Upper lobe of left lung (tissue), 4 donors: ENCODE data around the gene CFL1.

Experiments used
- CTCF ChIP-seq, 6 experiments: fragments of 450-650 bp in 4 of 6; fragments of 200-600 bp in 2 of 6; sonication (generic) in 2 of 6; IDR thresholded peaks; one replicate each; pipeline ENCODE4 v1.5.1; 2016 to 2019; ENCODE audit warnings: antibody characterized with exemption in 6 of 6
- POLR2A ChIP-seq, 4 donors: fragments of 450-650 bp; IDR thresholded peaks; one replicate each; pipeline ENCODE4 v1.5.1; 2016 to 2017; ENCODE audit warnings: antibody characterized with exemption in 4 of 4, mild to moderate bottlenecking in 2 of 4
- POLR2AphosphoS5 ChIP-seq, 2 donors: sonication (generic); formaldehyde crosslinking; IDR thresholded peaks; one replicate each; pipeline ENCODE4 v1.5.1; 2017; ENCODE audit warnings: antibody characterized with exemption in 2 of 2

- TF ChIP-seq CTCF (IDR thresholded peaks at IDR 0.05): no peak
- no peak for TF ChIP-seq POLR2A (IDR thresholded peaks at IDR 0.05)
- TF ChIP-seq POLR2AphosphoS5 (IDR thresholded peaks at IDR 0.05): no peak
Observed at GRCh38 chr11:65822776-65823528, 35.0 kb downstream of the CFL1 start.
